GM19324 (cell line): Measurements from ENCODE around the gene CERS6.
A peak's percentile ranks its signal among the peaks of the same experiment; 100 is the strongest.
"Not testable (repeated sequence)": the region's sequence is repeated elsewhere in the genome, so short reads cannot be mapped to it uniquely, and the experiment has no call there.

Experiments used
- ATAC-seq: cut with Tn5 transposase; IDR thresholded peaks from one replicate; pipeline ENCODE4 v1.9.1; 2021; ENCODE audit warnings: mild to moderate bottlenecking, moderate library complexity; ENCODE audit not compliant: unreplicated experiment, low FRiP score

The CERS6 gene

GRCh38 chr2:168455645-168456520, at the start of gene CERS6:
TSS of gene CERS6 (plus strand) at chr2:168456272. CDS start at chr2:168456449, 177 bp downstream.
- peak; percentile 98 for ATAC-seq

- not testable (repeated sequence) for ATAC-seq
Observed at GRCh38 chr2:168412301-168412700, 43.8 kb upstream of the CERS6 start.

- not testable (repeated sequence) for ATAC-seq
Observed at GRCh38 chr2:168413101-168413500, 43.0 kb upstream of the CERS6 start.

GRCh38 chr2:168416555-168416954, 39.5 kb upstream of the CERS6 start:
- ATAC-seq: no peak

- ATAC-seq: no peak
Observed at GRCh38 chr2:168422584-168422983, 33.5 kb upstream of the CERS6 start.

- ATAC-seq: no peak
Observed at GRCh38 chr2:168424112-168424951, 31.7 kb upstream of the CERS6 start.

GRCh38 chr2:168424971-168425370, 31.1 kb upstream of the CERS6 start:
- no peak for ATAC-seq

GRCh38 chr2:168426861-168427260, 29.2 kb upstream of the CERS6 start:
- ATAC-seq: no peak

- no peak for ATAC-seq
Observed at GRCh38 chr2:168427451-168427850, 28.6 kb upstream of the CERS6 start.

- no peak for ATAC-seq
Observed at GRCh38 chr2:168428431-168428830, 27.6 kb upstream of the CERS6 start.

GRCh38 chr2:168429988-168430387, 26.1 kb upstream of the CERS6 start:
- ATAC-seq: no peak

- no peak for ATAC-seq
Observed at GRCh38 chr2:168430431-168430830, 25.6 kb upstream of the CERS6 start.

- no peak for ATAC-seq
Observed at GRCh38 chr2:168431301-168432024, 24.6 kb upstream of the CERS6 start.

GRCh38 chr2:168432100-168432499, 24.0 kb upstream of the CERS6 start:
- ATAC-seq: no peak

GRCh38 chr2:168432565-168433186, 23.4 kb upstream of the CERS6 start:
- peak; percentile 53 for ATAC-seq

GRCh38 chr2:168433527-168433926, 22.5 kb upstream of the CERS6 start:
- no peak for ATAC-seq

GRCh38 chr2:168434146-168434545, 21.9 kb upstream of the CERS6 start:
- no peak for ATAC-seq

- no peak for ATAC-seq
Observed at GRCh38 chr2:168436840-168437239, 19.2 kb upstream of the CERS6 start.

GRCh38 chr2:168438553-168438952, 17.5 kb upstream of the CERS6 start:
- ATAC-seq: no peak

- no peak for ATAC-seq
Observed at GRCh38 chr2:168439536-168439935, 16.5 kb upstream of the CERS6 start.
